ENCODE results near the gene ARL14EP. TPM values are rescaled to one million over a fixed set of nuclear protein-coding genes. Genes with fewer than 3 reads are reported as not detected.

Gene ARL14EP
- total RNA-seq, 1 experiment from 2014 or later: 16.2 TPM

DNA sequence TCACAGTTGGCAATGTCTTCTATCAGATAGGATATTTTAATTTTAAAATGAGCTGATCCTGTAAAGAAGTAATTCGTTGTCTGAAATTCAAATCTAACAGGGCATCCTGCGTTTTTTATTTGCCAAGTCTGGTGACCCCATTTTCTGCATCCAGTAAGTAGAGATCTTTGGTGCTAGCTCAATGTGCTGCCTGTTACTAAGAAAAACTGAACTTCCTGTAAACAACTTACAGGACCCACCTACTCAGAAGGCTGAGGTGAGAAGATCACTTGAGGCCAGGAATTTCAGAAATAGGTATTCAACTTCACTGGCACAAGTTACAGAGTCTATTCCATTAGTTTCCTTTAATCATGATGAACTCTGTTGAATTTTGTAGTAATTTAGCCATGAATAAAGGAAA is 4.0 kb downstream of the ARL14EP start:
- no peaks in the 10 kb centered on the region for H3K9me3 ChIP-seq (ENCODE audit: insufficient read depth, low read depth)
- H3K4me1 ChIP-seq (replicated peaks; ENCODE audit: insufficient read depth): peaks cover 16% of the 10 kb centered on the region
- intact Hi-C loops (cut with micrococcal nuclease; ENCODE audit: unreplicated experiment): no loop called here
- peaks cover 44% of the 10 kb centered on the region for H3K79me2 ChIP-seq (ENCODE audit: low read depth)
- no peaks in the 10 kb centered on the region for H3K27me3 ChIP-seq (ENCODE audit: insufficient read depth, low read depth)
- no peaks in the 10 kb centered on the region for H3F3A ChIP-seq (ENCODE audit: insufficient read depth, low read depth)
- BruUV-seq (replicated peaks): no TSS peak
- H3K9me2 ChIP-seq (ENCODE audit: insufficient read depth): no peaks in the 10 kb centered on the region
- peaks cover 27% of the 10 kb centered on the region for H4K20me1 ChIP-seq (ENCODE audit: insufficient read depth)
- CTCF ChIA-PET: no interaction called here
- POLR2A ChIA-PET (ENCODE audit: unreplicated experiment): no interaction called here
- H3K36me3 ChIP-seq (ENCODE audit: low read depth): peaks cover 16% of the 10 kb centered on the region; the same call in 1 of the 2 replicates
- no peak overlapping the region for H3K27ac ChIP-seq
- TF ChIP-seq, protein P1, sequence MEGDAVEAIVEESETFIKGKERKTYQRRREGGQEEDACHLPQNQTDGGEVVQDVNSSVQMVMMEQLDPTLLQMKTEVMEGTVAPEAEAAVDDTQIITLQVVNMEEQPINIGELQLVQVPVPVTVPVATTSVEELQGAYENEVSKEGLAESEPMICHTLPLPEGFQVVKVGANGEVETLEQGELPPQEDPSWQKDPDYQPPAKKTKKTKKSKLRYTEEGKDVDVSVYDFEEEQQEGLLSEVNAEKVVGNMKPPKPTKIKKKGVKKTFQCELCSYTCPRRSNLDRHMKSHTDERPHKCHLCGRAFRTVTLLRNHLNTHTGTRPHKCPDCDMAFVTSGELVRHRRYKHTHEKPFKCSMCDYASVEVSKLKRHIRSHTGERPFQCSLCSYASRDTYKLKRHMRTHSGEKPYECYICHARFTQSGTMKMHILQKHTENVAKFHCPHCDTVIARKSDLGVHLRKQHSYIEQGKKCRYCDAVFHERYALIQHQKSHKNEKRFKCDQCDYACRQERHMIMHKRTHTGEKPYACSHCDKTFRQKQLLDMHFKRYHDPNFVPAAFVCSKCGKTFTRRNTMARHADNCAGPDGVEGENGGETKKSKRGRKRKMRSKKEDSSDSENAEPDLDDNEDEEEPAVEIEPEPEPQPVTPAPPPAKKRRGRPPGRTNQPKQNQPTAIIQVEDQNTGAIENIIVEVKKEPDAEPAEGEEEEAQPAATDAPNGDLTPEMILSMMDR (conservative IDR thresholded peaks at IDR 0.05): no peak
- no peak for TF ChIP-seq EZH2 (IDR thresholded peaks at IDR 0.05; ENCODE audit: low read depth)
- H3K4me2 ChIP-seq: no peak overlapping the region
- H2AFZ ChIP-seq: no peak overlapping the region
- H3K4me3 ChIP-seq: no peak overlapping the region
- no peak for DNase-seq

DNA sequence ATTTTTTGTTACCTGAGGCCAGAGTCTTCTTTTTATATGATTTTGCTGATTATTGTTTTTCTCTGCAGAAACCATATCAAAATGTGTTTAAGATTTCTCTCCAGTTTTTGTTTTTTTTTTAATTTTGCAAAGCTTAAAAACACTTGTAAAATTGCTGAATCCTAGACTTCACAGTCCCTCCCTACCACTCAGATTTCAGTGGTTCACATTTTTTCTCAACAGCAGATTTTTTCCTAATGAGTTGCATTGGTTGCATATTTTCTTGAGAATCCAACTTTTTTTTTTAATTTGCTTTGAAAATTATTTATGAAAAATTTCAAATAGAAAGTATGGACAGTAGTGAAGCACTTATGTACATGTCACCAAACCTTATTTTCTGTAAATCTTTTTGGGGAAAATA is 5.8 kb downstream of the ARL14EP start:
- no peak overlapping the region for H3K4me2 ChIP-seq
- H3K79me2 ChIP-seq (ENCODE audit: low read depth): peaks cover 39% of the 10 kb centered on the region
- CTCF ChIA-PET: interaction anchor here (0.7 kb wide), 1 partner anchor 16 kb away, joined by 4 read pairs; no protein-coding TSS in a partner anchor

DNA sequence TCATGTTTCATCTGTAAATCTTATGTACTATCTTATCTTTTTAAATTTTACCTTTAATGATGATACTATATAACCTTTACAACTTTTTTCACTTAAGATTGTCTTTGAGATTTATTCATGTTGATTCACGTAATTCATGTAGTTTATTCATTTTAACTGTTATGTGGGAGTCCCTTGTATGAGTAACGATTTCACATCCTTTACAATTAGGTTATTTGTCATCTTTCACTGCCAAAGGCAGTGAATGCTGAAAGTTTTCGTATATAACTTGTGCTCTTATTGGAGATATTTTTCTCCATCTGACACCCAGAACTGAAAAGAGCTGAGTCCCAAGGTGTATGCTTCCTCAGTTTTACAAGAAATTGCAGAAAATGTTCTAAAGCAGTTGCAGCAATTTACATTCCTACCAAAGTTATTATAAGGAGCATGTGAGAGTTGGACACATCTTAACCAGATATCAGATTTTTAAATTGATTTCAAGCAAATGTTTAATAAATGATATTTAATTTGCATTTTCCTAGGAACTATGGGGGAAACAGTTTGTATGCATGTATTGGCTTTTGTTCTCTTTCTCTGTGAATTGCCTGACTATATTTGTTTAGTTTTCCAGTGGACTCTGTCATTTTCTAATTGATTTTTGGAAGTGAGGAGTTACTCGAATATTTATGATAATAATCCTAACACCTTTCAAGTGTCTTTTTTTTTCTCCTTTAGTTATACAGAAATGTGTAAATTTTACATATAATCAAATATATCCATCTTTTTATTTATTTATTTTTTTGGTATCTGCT is 6.4 kb downstream of the ARL14EP start:
- Histone ChIP-seq H4K20me1 (ENCODE audit: insufficient read depth) (peaks cover 32% of the 10 kb centered on the region), H3K4me2 (no peak overlapping the region), H3K36me3 (ENCODE audit: low read depth) (peaks cover 24% of the 10 kb centered on the region; the same call in 1 of the 2 replicates), H3K79me2 (ENCODE audit: low read depth) (peaks cover 32% of the 10 kb centered on the region), H3K9me2 (ENCODE audit: insufficient read depth) (no peaks in the 10 kb centered on the region), H2AFZ (no peak overlapping the region), H3F3A (ENCODE audit: insufficient read depth, low read depth) (no peaks in the 10 kb centered on the region), H3K27ac (no peak overlapping the region), H3K4me3 (no peak overlapping the region), H3K9me3 (ENCODE audit: insufficient read depth, low read depth) (no peaks in the 10 kb centered on the region), H3K27me3 (ENCODE audit: insufficient read depth, low read depth) (no peaks in the 10 kb centered on the region), H3K4me1 (replicated peaks; ENCODE audit: insufficient read depth) (peaks cover 2% of the 10 kb centered on the region; the same call in 1 of the 2 replicates)
- DNase-seq: no peak
- BruUV-seq (replicated peaks): no TSS peak
- ChIA-PET POLR2A (ENCODE audit: unreplicated experiment) (interaction anchor here (0.7 kb wide), 1 partner anchor 18 kb away, joined by 33 read pairs; no protein-coding TSS in a partner anchor), CTCF (interaction anchor here (0.7 kb wide), 1 partner anchor 15 kb away, joined by 4 read pairs; no protein-coding TSS in a partner anchor)
- intact Hi-C loops (cut with micrococcal nuclease; ENCODE audit: unreplicated experiment): no loop called here
- TF ChIP-seq EZH2 (IDR thresholded peaks at IDR 0.05; ENCODE audit: low read depth): no peak
- TF ChIP-seq, protein P1 (conservative IDR thresholded peaks at IDR 0.05): no peak

More for the DNA sequence above, 5.8 kb downstream of the ARL14EP start:
- TF ChIP-seq, protein P1 (conservative IDR thresholded peaks at IDR 0.05): no peak
- no peak for TF ChIP-seq EZH2 (IDR thresholded peaks at IDR 0.05; ENCODE audit: low read depth)
- BruUV-seq (replicated peaks): no TSS peak
- Histone ChIP-seq H2AFZ (no peak overlapping the region), H4K20me1 (ENCODE audit: insufficient read depth) (peaks cover 29% of the 10 kb centered on the region), H3K27ac (no peak overlapping the region), H3K4me1 (replicated peaks; ENCODE audit: insufficient read depth) (peaks cover 9% of the 10 kb centered on the region), H3F3A (ENCODE audit: insufficient read depth, low read depth) (no peaks in the 10 kb centered on the region), H3K9me2 (ENCODE audit: insufficient read depth) (no peaks in the 10 kb centered on the region), H3K36me3 (ENCODE audit: low read depth) (peaks cover 22% of the 10 kb centered on the region; the same call in 1 of the 2 replicates), H3K4me3 (no peak overlapping the region), H3K9me3 (ENCODE audit: insufficient read depth, low read depth) (no peaks in the 10 kb centered on the region), H3K27me3 (ENCODE audit: insufficient read depth, low read depth) (no peaks in the 10 kb centered on the region)
- no peak for DNase-seq
- intact Hi-C loops (cut with micrococcal nuclease; ENCODE audit: unreplicated experiment): no loop called here
- POLR2A ChIA-PET (ENCODE audit: unreplicated experiment): interaction anchor here (0.7 kb wide), 1 partner anchor 19 kb away, joined by 33 read pairs; no protein-coding TSS in a partner anchor
